GM21381 (cell line): Measurements from ENCODE around the gene CNTNAP2.

Experiments
- ATAC-seq: cut with Tn5 transposase; IDR thresholded peaks from one replicate; pipeline ENCODE4 v1.9.1; 2021; ENCODE audit warnings: mild to moderate bottlenecking, moderate library complexity; ENCODE audit not compliant: unreplicated experiment

The CNTNAP2 gene

DNA sequence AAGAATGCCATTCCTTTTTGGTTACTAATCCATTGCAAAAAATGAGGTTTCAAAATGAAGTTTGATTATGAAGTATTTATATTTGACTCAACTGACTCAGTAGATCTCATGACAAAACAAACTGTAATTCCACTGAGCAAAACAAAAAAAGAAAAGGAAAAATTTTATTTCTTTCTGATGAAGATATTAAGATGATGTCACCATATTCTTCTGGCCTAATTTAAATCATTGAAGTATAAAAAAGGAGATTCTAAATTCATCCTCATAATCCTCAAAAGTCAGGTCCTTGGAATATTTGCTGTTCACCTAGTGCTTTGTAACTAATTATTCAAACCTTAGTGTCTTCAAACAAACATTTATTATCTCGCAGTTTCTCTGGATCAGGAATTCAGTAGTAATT lies 1183.7 kb downstream of the CNTNAP2 start:
- no peak for ATAC-seq

GRCh38 chr7:147304376-147304775 lies 1187.8 kb downstream of the CNTNAP2 start:
- no peak for ATAC-seq

DNA sequence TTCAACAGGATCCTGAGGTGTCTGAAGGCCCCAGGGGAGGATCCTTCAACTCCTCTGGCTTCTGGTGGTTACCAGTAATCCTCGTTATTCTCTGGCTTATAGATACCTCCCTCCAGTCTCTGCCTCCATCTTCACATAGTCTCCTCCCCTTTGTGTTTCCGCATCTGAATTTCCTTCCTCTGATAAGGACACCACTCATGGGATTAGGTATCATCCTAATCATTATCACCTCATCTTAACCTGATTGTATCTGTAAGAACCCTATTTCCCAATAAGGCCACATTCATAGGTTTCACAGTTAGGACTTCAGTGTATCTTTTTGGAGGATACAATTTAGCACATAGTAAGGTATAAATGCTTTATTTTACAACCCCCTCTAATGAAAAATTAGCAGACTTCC lies 1189.2 kb downstream of the CNTNAP2 start:
- ATAC-seq = no peak

DNA sequence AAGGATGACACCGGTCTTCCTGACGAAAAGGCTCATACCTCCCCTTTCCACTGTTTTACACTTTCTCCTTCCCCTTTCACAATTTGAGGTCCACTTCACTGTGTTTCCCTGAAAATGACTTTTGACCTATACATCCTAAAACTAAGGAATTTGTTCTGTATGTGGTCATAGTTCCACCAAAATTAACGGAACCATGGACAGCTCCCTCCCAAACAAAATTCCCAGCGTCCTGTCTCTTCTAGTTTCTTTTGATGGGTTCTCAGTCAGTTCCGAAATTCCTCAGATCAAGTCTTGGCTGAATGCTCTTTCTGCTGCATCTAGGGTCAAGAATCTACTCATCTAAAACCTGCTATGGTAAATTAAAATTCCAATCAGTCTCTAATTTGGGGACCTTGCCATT lies 1191.9 kb downstream of the CNTNAP2 start:
- ATAC-seq = no peak

DNA sequence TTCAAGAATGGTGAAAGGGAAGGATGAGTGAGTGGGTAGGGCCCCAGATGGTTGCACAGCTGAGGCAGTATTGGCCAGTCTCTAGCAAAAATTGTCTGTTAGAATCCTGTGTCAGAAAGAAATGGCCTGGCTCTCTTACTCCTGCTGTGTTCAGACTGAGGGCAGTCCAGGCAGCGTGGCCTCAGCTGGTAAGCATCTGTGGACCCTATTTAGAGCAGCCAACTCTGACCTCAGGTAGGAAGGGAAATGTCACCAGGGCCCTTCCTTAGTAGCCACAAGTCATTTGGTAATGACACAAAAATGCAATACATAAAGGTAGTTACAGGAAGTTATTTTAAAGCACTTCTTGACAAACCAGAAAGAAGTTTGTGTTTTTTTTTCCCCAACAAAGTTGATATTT lies 1194.7 kb downstream of the CNTNAP2 start:
- no peak for ATAC-seq

- ATAC-seq = no peak
These were observed 1204.9 kb downstream of the CNTNAP2 start for GRCh38 chr7:147321504-147321903.

- no peak for ATAC-seq
These were observed 1216.4 kb downstream of the CNTNAP2 start for GRCh38 chr7:147332988-147333387.

DNA sequence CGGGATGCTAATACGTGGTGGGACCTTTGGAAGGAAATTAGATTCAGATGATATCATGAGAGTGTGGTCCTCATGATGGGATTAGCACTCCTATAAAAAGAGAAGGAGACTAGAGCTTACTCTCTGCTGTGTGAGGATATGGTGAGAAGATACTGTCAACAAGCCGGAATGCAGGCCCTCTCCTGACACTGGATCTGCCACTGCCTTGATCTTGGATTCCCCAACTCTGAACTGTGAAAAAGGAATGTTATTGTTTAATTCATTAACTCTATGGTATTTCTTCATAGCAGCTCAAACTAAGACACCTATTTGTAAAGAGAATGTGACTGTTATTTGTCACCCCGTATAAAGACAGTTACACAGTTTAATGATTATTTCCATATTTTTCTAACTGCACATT lies 1246.5 kb downstream of the CNTNAP2 start:
- no peak for ATAC-seq

DNA sequence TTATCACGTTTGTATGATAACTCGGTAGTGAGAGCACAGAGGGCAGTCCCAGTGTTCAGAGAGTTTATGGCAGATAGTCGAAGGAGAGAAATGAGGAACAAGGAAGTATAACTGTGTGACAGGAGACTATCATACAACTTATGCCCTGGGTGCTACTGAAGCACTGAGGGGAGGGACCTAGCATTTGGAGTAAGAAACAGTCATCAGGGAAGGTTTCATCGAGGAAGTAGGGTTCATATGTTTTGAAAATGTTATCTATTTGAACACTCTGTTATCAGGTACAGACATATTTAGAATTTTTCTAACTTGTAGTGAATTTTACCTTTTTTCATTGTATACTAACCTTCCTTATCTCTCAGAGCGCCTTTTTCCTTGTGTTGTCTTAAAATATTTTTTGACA lies 1259.6 kb downstream of the CNTNAP2 start:
- ATAC-seq = no peak

DNA sequence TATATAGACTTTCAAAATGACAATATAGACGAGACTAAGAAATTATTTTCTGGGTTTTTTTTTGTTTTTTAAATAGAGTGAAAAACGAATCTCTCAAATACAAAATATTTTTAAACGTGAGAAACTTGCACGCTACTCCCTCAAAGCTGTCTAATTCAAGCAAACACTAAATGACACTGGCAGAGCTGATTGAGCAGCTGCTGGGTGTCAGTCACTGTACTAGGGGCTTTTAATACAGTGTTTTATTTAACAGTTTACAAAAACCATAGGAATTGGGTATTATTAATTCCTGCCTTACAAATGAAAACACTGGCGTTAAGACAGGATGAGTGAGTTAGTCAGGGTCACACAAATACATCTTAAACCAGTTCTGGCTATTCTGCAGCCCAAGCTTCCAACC lies 1264.3 kb downstream of the CNTNAP2 start:
- ATAC-seq = no peak

- no peak for ATAC-seq
These were observed 1277.7 kb downstream of the CNTNAP2 start for GRCh38 chr7:147394329-147394728.

DNA sequence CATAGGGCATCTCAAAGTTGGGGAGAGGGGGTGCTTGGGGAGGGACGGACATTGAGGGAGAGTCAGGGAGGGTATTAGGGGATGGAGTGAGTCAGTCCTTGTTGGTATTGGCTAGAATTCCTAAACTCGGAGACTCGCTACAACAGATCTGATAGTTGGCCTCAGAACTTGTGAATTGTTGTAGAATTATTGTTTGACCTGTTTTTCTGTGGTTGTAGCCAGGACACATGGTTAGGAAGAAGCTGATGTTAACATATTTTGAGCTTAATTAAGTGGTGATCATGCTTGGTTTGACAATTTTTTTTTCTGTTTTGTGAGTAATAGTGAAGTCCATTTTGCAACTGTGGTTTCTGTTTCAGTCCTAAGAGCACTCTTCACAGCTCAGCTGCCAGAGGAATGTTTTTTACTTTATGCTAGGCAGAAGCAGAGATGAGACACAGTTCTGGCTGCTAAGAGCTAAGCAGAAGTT lies 1283.7 kb downstream of the CNTNAP2 start:
- no peak for ATAC-seq

- ATAC-seq = no peak
These were observed 1284.3 kb downstream of the CNTNAP2 start for GRCh38 chr7:147400925-147401324.

GRCh38 chr7:147405621-147406020 lies 1289.0 kb downstream of the CNTNAP2 start:
- ATAC-seq = no peak

DNA sequence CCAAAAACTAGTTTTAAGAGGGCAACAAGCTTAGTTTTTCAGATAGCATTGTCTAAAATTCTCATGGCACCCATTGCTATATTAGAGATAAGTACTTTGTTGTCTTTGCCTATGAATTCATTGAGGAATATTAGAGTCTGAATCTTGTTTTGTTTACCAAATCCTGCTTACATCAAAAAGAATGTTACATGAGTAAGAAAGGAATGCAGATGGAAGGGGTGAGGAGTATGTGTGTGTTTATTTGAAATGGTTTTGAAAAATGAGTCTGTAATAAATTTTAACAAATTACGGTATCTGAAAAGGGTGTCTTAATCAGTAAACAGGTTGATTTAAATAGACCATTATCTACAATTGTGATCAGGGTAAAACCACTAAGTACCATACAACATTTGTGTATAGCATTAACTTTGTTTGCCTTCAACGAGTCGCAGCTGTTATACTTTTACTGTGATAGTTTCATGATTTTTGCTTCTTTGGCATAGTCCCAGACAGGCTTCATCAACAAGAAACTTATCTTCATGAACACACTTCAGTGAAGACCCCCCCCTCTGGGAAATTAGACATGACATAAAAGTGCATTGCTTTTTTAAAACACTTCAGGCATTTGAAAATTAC lies 1290.0 kb downstream of the CNTNAP2 start:
- no peak for ATAC-seq

GRCh38 chr7:147411096-147411495 lies 1294.5 kb downstream of the CNTNAP2 start:
- no peak for ATAC-seq

DNA sequence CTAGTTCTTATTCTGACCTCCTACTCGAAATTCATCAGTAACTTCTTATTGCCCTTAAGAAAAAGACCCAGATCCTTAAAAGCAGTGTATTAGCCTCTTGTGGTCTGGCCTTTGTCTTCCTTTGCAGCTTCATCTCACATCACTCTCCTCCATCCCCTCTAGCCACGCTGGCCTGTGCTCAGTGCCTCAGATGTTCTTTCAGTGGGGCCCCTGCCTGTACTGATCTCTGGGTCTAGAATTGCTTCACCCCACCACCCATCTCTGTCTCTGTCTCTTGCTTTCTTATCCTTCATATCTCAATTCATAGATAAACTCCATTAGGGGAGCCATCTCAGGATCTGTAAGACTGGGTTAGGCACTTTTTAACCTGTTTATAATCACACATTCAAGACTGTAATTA lies 1295.5 kb downstream of the CNTNAP2 start:
- no peak for ATAC-seq

DNA sequence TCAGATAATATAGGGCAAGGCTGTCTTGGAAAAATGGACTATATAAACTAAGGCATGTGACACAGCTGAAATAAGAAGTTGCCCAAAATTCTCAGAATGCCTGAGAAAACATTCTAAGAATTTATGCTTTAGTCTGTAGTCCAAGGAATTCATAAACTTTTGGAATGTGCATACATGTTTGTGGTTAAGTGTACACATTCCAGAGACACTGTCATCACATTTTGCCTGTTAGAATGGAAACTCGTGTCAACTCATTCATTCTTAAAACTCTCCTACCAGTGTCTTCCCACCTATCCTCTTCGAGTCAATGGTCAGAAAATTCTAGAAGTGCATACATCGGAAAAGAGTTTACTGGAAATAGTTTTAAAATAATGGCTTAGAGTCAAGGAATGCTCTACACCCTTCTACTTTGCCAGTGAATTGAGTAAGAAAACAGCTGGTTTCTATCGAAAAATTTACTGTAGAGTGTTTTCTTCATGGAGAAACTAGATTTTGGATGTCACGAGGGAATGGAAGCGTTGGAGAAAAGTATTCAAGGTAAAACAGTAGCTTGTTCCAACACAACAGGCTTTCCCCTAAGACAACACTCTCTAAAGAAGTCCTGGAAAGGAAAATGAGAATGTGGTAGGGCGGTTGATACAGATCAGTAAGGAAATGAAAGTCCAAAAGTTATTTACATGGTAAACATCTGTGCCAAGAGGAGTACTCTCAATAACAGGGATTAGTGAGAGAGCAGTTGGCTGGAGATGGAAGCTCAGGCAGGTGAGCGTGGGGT lies 1296.4 kb downstream of the CNTNAP2 start:
- ATAC-seq = no peak

GRCh38 chr7:147413557-147413870 lies 1296.9 kb downstream of the CNTNAP2 start:
- no peak for ATAC-seq

GRCh38 chr7:147415991-147416390 lies 1299.4 kb downstream of the CNTNAP2 start:
- no peak for ATAC-seq

DNA sequence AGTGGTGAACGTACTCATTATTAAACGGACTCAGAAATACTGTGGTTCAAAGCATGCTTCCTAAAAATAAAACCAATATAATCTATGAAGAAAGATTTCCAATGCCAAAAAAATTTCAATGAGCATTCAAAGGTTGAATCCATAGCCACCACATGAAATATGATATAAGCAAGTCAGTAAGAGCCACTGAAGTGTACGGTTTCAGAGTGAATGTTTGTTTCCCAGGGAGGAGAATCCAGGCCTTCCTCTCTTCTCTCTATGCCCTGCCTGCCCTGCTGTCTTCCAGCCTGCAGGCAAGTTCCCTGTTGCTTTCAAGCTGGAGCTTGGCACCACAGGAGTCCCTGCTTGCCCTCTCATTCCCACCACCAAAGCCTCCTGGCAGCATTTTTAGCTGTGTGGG lies 1302.4 kb downstream of the CNTNAP2 start:
- ATAC-seq = no peak

- ATAC-seq = no peak
These were observed 1307.3 kb downstream of the CNTNAP2 start for GRCh38 chr7:147423875-147424274.

GRCh38 chr7:147428075-147428474 lies 1311.5 kb downstream of the CNTNAP2 start:
- ATAC-seq = no peak
